Progenitor cell of endocrine pancreas (in vitro differentiated cells): Measurements from ENCODE around the gene DDX42. TPM values are rescaled to one million over a fixed set of nuclear protein-coding genes. Genes with fewer than 3 reads are reported as not detected.

Source experiments
- DNase-seq: peaks from one replicate; pipeline ENCODE4 v3.0.0; 2021; ENCODE audit warnings: low spot score; ENCODE audit not compliant: unreplicated experiment
- H3K27ac Mint-ChIP-seq: 2 replicates; pipeline ENCODE4 v1.8.0; 2021; ENCODE audit warnings: mild to moderate bottlenecking, moderate library complexity, mixed read lengths
- H3K27me3 Mint-ChIP-seq: 2 replicates; pipeline ENCODE4 v1.8.0; 2021; ENCODE audit warnings: mixed read lengths
- H3K36me3 Mint-ChIP-seq: 2 replicates; pipeline ENCODE4 v1.8.0; 2022; ENCODE audit warnings: mixed read lengths; ENCODE audit not compliant: insufficient read depth
- H3K4me1 Mint-ChIP-seq: 2 replicates; pipeline ENCODE4 v1.8.0; 2021; ENCODE audit warnings: low read depth, mixed read lengths
- H3K4me3 Mint-ChIP-seq: 2 replicates; pipeline ENCODE4 v1.8.0; 2021; ENCODE audit warnings: low read depth, mild to moderate bottlenecking, moderate library complexity, mixed read lengths
- H3K9me3 Mint-ChIP-seq: 2 replicates; pipeline ENCODE4 v1.8.0; 2021; ENCODE audit warnings: low read depth, mixed read lengths
- CTCF ChIP-seq: fragments of 200-600 bp; sonication (generic); IDR thresholded peaks from one replicate; pipeline ENCODE4 v1.5.0; 2021; ENCODE audit warnings: antibody characterized with exemption, mild to moderate bottlenecking; ENCODE audit not compliant: unreplicated experiment
- total RNA-seq: library from RNA; stranded (reverse); gene quantifications from 2 replicates; pipeline ENCODE4 v1.2.1, GENCODE V29; 2021

Gene DDX42
- total RNA-seq, 1 donor from 2014 or later = 189 TPM

GRCh38 chr17:63819131-63819530, 45.2 kb downstream of the DDX42 start:
- peak overlapping the region; percentile 94 for H3K27ac Mint-ChIP-seq
- peaks cover 34% of the 10 kb centered on the region for H3K36me3 Mint-ChIP-seq
- H3K9me3 Mint-ChIP-seq = no peaks in the 10 kb centered on the region
- peaks cover 7% of the 10 kb centered on the region for H3K4me1 Mint-ChIP-seq
- no peak for TF ChIP-seq CTCF
- H3K27me3 Mint-ChIP-seq = no peaks in the 10 kb centered on the region
- no peak for DNase-seq
- no peak overlapping the region for H3K4me3 Mint-ChIP-seq

GRCh38 chr17:63819585-63820537, 45.9 kb downstream of the DDX42 start:
- no peak for DNase-seq
- no peak for TF ChIP-seq CTCF
- H3K36me3 Mint-ChIP-seq = peaks cover 39% of the 10 kb centered on the region
- no peaks in the 10 kb centered on the region for H3K9me3 Mint-ChIP-seq
- no peaks in the 10 kb centered on the region for H3K27me3 Mint-ChIP-seq
- peak overlapping the region; percentile 94 for H3K27ac Mint-ChIP-seq
- no peak overlapping the region for H3K4me3 Mint-ChIP-seq
- peaks cover 7% of the 10 kb centered on the region for H3K4me1 Mint-ChIP-seq

- H3K9me3 Mint-ChIP-seq = no peaks in the 10 kb centered on the region
- H3K4me3 Mint-ChIP-seq = no peak overlapping the region
- DNase-seq = no peak
- no peak for TF ChIP-seq CTCF
- H3K27ac Mint-ChIP-seq = peak overlapping the region; percentile 73
- H3K36me3 Mint-ChIP-seq = peaks cover 42% of the 10 kb centered on the region
- no peaks in the 10 kb centered on the region for H3K27me3 Mint-ChIP-seq
- peaks cover 10% of the 10 kb centered on the region for H3K4me1 Mint-ChIP-seq
These were observed 47.1 kb downstream of the DDX42 start for GRCh38 chr17:63820963-63821561.

- H3K4me1 Mint-ChIP-seq = peaks cover 14% of the 10 kb centered on the region
- DNase-seq = no peak
- no peak overlapping the region for H3K27ac Mint-ChIP-seq
These were observed 47.8 kb downstream of the DDX42 start for GRCh38 chr17:63821804-63822203.

More at GRCh38 chr17:63821804-63822203, 47.8 kb downstream of the DDX42 start:
- Mint-ChIP-seq H3K4me3 (no peak overlapping the region), H3K27me3 (no peaks in the 10 kb centered on the region), H3K36me3 (peaks cover 42% of the 10 kb centered on the region), H3K9me3 (no peaks in the 10 kb centered on the region)
- TF ChIP-seq CTCF = no peak
